Activated CD4-positive, alpha-beta T cell treated with anti-CD3 and anti-CD28 coated beads, Interleukin-10, Interleukin-2, amounts not matched to agents 100 ng/mL and 50 ng/mL, durations not matched to agents 16 hours and 8 hours (primary cell): ENCODE results near the gene IFTAP.
A peak's percentile ranks its signal among the peaks of the same experiment; 100 is the strongest.
"Not testable (repeated sequence)": the region's sequence is repeated elsewhere in the genome, so short reads cannot be mapped to it uniquely, and the experiment has no call there.

Source experiments
- DNase-seq: peaks from one replicate; pipeline ENCODE4 v3.0.0-alpha.2; 2020

IFTAP gene

DNA sequence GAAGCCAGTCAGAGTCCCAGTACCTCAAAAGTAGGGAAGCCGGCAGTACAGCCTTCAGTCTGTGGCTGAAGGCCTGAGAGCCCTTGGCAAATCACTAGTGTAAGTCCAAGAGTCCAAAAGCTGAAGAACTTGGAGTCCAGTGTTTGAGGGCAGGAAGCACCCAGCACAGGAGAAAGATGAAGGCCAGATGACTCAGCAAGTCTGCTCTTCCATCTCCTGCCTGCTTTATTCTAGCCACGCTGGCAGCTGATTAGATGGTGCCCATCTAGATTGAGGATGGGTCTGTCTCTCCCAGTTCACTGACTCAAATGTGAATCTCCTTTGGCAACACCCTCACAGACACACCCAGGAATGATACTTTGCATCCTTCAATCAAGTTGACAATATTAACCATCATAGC, 67.1 kb downstream of the IFTAP start:
- not testable (repeated sequence) for DNase-seq

- peak; percentile 39 for DNase-seq
Measured at GRCh38 chr11:36672815-36673450, 78.6 kb downstream of the IFTAP start.

DNA sequence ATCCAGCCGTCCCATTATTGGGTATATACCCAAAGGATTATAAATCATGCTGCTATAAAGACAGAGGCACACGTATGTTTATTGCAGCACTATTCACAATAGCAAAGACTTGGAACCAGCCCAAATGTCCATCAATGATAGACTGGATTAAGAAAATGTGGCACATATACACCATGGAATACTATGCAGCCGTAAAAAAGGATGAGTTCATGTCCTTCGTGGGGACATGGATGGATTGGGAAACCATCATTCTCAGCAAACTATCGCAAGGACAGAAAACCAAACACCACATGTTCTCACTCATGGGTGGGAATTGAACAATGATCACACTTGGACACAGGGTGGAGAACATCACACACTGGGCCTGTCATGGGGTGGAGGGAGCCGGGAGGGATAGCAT, 85.2 kb downstream of the IFTAP start:
- DNase-seq, result not testable (repeated sequence)

DNA sequence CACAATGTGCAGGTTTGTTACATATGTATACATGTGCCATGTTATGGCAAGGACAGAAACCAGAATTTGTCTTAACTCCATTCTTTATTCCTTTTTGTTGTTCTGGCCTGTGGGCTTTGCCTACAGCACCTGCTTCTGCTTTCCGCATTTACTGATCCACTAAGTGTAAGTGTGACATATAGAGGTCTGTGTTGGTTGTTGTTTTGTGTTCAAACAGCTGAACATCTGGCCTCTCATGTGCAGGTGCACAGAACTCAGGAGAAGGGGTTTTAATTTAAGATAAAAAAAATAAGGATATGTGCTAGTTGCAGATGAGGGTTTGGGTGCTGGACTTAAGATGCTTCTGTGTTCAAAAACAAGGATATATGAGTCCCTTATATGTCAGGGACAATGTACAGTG, 89.5 kb downstream of the IFTAP start:
- DNase-seq, result no peak

DNA sequence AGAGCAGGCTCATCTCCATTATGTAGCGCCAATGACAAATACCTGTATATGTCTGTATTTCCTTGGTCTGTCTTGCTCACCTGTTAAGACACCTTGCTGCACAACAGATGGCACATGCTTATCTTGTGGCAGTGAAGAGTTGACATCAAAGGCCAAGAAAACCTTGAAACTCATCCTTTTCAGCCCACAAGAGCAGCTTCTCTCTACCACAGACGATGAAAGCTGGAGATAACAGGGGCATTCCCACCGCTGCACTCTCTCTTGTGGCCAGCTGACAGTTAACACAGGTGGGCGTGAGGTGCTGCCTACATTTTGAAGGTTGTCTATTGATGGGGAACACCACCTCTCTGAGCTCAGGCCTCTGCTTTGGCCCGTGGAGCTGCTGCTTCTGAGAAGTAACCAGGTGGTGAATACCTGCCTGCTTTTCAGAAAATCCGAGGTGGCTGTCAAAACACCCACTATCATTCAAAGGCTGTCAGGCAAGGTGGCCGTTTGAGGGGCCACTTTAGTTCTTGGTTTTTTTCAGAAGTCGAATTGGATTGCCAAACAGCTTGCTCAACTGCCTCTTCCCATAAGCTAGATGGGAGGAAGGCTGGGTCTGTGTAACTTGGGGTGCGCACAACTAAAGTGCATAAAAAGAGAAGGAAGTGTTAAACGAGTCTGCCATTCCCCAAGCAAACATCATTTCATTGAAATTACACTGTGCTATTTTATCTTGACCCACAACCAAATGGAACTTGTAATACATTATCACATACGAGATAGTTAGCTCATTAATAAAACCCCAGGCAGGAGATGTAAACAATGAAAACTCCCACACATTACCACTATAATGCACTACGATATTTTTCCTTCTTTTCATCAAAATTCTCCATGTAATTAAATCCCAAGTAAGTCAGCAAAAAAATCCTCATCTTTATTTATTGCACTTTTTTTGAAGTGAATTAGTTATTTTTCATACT, 90.8 kb downstream of the IFTAP start:
- DNase-seq, result peak; percentile 5

- DNase-seq, result no peak
Measured at GRCh38 chr11:36688132-36688531, 93.8 kb downstream of the IFTAP start.

DNA sequence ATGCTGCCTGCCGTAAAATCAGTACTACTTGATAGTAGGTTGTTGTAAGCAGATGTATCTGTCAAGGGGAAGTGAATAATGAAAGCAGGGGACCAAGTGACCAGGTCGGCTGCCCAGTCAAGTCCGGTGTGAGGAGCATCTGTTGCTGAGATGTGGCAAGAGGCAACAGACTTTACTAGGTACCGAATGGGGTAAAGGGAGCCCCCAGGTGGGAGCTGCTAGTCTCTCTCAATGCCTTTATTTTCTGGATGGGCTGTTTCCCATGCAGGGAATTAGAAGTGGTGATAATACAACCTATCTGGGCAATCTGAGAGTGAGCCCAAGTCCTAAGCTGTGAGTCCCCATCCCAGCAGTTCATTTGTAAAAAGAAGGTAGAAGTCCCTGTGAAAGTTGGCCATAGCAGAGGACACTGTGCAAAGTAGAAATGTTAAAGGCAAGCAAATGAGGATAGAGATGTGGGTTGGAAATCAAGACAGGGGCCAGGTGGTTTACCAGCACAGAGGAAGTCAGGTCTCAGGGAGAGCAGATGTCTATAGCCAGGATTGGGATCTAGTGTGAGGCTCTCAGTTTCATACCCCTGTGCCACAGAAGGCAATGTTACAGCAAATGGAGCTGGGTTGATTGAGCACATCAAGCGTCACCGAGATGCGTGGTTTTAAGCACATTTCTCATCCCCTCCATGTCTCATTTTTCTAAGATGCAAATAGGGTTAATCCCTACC, 94.4 kb downstream of the IFTAP start:
- DNase-seq, result no peak

DNA sequence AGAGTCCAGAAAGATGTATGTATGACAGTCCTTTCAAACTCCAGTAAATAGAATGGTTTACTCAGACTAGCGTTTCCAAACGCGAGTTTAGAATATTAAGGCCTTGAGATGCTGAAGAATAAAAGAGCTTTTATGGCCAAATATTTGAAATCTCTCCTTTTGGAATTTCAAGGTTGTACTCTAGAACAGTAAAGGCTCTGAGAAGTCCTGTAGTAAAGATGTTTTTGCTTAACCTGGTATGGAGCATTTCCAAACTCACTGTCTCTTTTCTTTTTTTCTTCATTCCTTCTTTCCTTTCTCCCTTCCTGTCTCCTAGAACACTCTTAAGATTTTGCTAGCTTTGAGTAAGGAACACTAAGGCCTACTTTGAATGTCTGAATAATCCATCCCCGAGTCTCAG, 95.1 kb downstream of the IFTAP start:
- DNase-seq, result no peak

DNA sequence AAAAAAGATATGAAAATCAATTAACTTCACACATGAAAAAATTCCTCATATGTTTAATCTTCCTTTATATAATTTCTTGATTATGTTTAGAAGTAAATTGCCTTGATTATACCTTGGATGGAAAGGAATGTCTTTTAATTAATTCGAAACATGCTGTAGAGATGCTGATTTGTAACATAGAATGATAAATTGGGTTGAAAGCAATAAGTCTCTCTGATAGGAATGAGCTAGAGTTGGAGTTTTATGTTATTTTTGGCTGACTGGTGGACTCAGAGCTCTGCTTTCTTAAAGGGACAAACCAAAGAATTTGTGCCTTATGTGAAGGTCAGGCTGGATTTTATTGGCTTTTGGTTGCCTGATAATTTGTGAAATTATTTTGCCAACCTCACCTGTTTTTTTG, 98.4 kb downstream of the IFTAP start:
- no peak for DNase-seq

DNA sequence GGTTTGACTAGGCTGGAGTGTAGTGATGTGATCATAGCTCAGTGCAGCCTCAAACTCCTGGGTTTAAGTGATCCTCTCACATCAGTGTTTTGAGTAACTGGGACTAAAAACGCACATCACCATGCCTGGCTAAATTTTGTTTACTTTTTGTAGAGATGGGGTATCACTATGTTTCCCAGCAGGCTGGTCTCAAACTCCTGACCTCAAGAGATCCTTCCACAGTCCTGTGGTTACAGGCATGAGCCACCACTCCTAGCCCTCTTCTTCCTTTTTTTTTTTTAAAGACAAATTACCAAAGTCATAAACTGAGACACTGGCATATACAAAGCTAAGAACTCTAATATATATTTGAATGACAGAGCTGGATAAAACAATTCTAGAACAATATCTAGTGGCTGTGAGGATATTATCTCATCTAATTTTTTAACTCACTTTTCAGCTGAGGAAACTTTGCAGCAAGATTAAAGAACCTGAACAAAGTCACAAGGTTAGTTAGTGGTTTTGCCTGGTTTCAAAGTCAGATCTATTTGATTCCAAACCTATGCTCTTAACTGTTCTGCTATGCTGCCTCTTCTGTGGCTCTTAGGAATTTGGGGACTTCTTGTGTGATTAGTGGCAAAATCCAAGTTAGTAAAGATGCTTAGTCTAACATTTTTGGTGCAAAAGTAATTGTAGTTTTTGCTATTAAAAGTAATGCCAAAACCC, 99.0 kb downstream of the IFTAP start:
- DNase-seq, result no peak

GRCh38 chr11:36695111-36695510, 100.8 kb downstream of the IFTAP start:
- DNase-seq, result no peak

GRCh38 chr11:36695571-36695970, 101.3 kb downstream of the IFTAP start:
- no peak for DNase-seq

DNA sequence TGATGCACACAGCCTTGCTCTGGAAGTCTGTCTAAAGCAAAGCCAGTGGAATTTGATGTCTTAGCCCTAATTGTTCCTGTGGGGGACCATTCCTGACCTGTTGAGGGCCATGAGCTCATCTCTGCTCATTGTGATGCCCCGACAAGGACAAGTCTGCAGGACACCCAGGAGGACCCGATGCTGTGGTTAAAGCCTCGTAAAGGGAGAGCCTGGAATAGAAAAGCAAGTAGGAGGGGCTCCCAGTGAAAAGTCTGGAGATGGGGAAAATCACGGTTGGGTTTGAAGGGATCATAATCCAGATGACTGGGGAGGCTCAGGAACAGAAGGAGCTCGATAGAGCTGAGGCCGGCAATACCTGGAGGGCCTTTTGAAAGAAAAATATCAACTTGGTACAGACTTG, 102.2 kb downstream of the IFTAP start:
- DNase-seq, result no peak

DNA sequence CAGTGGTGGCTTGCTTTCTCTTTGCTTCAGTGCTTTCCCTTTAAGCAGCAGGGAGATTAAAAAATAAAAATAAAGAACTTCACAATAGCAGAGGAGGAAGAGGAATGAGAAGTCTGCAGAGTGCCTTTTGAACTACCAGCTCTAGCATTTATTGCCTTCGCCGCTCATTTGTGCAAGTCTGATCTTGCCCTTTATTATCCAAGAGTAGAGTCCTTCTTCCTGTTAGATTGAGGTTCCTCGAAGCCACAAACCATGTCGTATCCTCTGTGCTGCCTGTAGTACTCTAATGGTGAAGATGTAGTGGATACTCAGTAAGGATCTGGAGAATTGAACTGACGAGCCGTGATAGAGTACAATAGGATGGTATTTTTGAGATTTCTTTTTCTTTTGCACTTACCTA, 105.0 kb downstream of the IFTAP start:
- DNase-seq, result no peak

DNA sequence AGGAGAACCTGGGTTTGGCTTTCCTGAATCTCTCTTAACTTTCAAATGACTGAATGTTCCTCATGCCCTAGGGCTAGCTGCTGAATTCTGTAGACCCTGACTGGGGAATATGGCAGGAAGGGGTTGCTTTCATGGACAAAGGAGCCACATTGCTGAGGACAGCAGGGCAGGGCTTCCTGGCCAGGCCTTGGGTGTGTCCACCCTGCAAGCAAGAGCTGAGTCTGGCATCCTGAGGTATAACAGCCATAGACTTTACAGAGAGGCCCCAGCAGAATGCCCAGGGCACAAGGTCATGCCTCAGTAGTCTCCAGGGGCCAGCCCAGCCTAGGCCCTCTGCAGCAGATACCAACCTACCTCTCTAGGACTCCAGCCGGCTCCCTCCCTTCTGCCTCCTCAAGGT, 105.9 kb downstream of the IFTAP start:
- DNase-seq, result no peak

DNA sequence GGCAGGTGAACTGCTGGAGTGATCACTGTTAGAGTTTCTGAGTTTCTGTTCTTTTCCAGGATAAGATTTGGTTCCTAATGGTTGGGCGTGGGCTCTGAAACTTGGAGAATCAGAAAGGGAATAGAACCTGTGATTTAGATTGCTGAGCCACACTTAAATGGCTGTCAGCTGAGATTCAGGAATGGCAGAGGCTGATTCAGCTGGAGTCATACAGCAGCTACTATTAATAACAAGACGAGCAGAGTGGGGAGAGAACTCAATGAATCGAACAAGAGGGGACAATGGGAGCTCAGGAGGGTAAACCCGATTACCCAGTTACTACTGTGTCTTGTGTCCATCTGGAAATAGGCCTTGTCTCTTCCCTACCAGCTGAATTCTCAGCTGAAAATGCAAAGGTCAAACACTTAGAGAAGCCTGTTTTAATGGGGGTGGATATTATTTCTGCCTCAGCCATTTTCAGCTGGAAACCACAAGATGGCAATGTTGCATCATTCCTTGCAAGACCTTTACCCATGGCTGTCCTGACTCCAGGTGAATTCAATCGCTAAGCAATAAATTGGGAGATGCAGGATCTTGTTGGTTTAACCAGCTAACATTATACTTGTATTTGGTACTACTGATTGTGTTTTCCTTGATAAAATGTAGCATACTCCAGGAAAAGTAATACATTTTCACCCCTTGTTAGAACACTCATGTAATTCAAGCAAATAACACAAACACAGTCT, 108.2 kb downstream of the IFTAP start:
- DNase-seq, result peak; percentile 48

DNA sequence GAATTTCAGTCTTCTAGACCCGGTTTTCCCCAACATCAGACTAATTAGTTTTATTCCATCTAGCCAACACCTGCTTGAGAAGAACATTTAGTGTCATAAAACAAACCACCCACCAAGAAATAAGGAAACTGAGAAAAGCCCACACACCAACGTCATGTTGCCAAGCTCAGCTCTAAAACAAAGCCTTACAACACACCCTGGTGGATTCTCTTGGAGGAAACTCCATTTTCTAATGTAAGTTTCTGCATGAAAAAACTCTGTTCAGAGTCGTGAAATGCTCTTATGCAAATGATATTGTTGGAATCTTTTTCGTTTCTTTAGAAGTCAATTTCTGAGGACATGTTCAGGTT, 108.7 kb downstream of the IFTAP start:
- DNase-seq, result peak; percentile 5
